ENCODE measurements around the gene SPIB.

The SPIB gene

GRCh38 chr19:50416034-50416977 is 2.4 kb upstream of the SPIB start:
- no peak for DNase-seq (ENCODE audit: low read depth in 1 of 2, low spot score in 1 of 2)
- in situ Hi-C loops (cut with HindIII; ENCODE audit: low pct_unique_long_range_greater_than_20kb, low sequenced_read_pairs): no loop called here
- TF ChIP-seq JUND (IDR thresholded peaks at IDR 0.05; ENCODE audit: low read depth): no peak

- TF ChIP-seq JUND (IDR thresholded peaks at IDR 0.05; ENCODE audit: low read depth): no peak
- no peak for DNase-seq (ENCODE audit: low read depth in 1 of 2, low spot score in 1 of 2)
- in situ Hi-C loops (cut with HindIII; ENCODE audit: low pct_unique_long_range_greater_than_20kb, low sequenced_read_pairs): no loop called here
Observed at GRCh38 chr19:50417111-50418081, 1.3 kb upstream of the SPIB start.

- DNase-seq (ENCODE audit: low read depth in 1 of 2, low spot score in 1 of 2): no peak
- in situ Hi-C loops (cut with HindIII; ENCODE audit: low pct_unique_long_range_greater_than_20kb, low sequenced_read_pairs): no loop called here
- TF ChIP-seq JUND (IDR thresholded peaks at IDR 0.05; ENCODE audit: low read depth): no peak
Observed at GRCh38 chr19:50419022-50419579, 363 bp downstream of the SPIB start.

- in situ Hi-C loops (cut with HindIII; ENCODE audit: low pct_unique_long_range_greater_than_20kb, low sequenced_read_pairs): no loop called here
- no peak for TF ChIP-seq JUND (IDR thresholded peaks at IDR 0.05; ENCODE audit: low read depth)
Observed at GRCh38 chr19:50419580-50420035, 870 bp downstream of the SPIB start.

GRCh38 chr19:50420127-50420526 is 1.4 kb downstream of the SPIB start:
- in situ Hi-C loops (cut with HindIII; ENCODE audit: low pct_unique_long_range_greater_than_20kb, low sequenced_read_pairs): no loop called here
- no peak for TF ChIP-seq JUND (IDR thresholded peaks at IDR 0.05; ENCODE audit: low read depth)
- no peak for DNase-seq (ENCODE audit: low read depth in 1 of 2, low spot score in 1 of 2)

More at GRCh38 chr19:50419580-50420035, 870 bp downstream of the SPIB start:
- no peak for DNase-seq (ENCODE audit: low read depth in 1 of 2, low spot score in 1 of 2)

GRCh38 chr19:50420808-50421207 is 2.1 kb downstream of the SPIB start:
- no peak for DNase-seq (ENCODE audit: low read depth in 1 of 2, low spot score in 1 of 2)
- in situ Hi-C loops (cut with HindIII; ENCODE audit: low pct_unique_long_range_greater_than_20kb, low sequenced_read_pairs): no loop called here
- TF ChIP-seq JUND (IDR thresholded peaks at IDR 0.05; ENCODE audit: low read depth): no peak

- in situ Hi-C loops (cut with HindIII; ENCODE audit: low pct_unique_long_range_greater_than_20kb, low sequenced_read_pairs): no loop called here
- no peak for DNase-seq (ENCODE audit: low read depth in 1 of 2, low spot score in 1 of 2)
- TF ChIP-seq JUND (IDR thresholded peaks at IDR 0.05; ENCODE audit: low read depth): no peak
Observed at GRCh38 chr19:50422397-50423278, 3.9 kb downstream of the SPIB start.

GRCh38 chr19:50423279-50424113 is 4.8 kb downstream of the SPIB start:
- DNase-seq (ENCODE audit: low read depth in 1 of 2, low spot score in 1 of 2): no peak
- no peak for TF ChIP-seq JUND (IDR thresholded peaks at IDR 0.05; ENCODE audit: low read depth)
- in situ Hi-C loops (cut with HindIII; ENCODE audit: low pct_unique_long_range_greater_than_20kb, low sequenced_read_pairs): no loop called here

GRCh38 chr19:50425581-50425980 is 6.8 kb downstream of the SPIB start:
- no peak for TF ChIP-seq JUND (IDR thresholded peaks at IDR 0.05; ENCODE audit: low read depth)
- in situ Hi-C loops (cut with HindIII; ENCODE audit: low pct_unique_long_range_greater_than_20kb, low sequenced_read_pairs): no loop called here
- no peak for DNase-seq (ENCODE audit: low read depth in 1 of 2, low spot score in 1 of 2)

GRCh38 chr19:50427318-50427925 is 8.7 kb downstream of the SPIB start:
- DNase-seq (ENCODE audit: low read depth in 1 of 2, low spot score in 1 of 2): no peak
- no peak for TF ChIP-seq JUND (IDR thresholded peaks at IDR 0.05; ENCODE audit: low read depth)
- in situ Hi-C loops (cut with HindIII; ENCODE audit: low pct_unique_long_range_greater_than_20kb, low sequenced_read_pairs): no loop called here

All from T47D (cell line).